Measurements from ENCODE around the gene CAPZA2.

CAPZA2 gene

GRCh38 chr7:116940689-116941370, 78.4 kb downstream of the CAPZA2 start:
- H3K27ac ChIP-seq (ENCODE audit: extremely low read depth, low read depth, low read length) = no peak overlapping the region
- POLR2A ChIA-PET = interaction anchor here (1.1 kb wide), 1 partner anchor 12 kb away, joined by 6 read pairs; the partner anchor contains the start of gene ST7
- H3K4me3 ChIP-seq (ENCODE audit: low read depth, low read length) = no peak overlapping the region
- H3K36me3 ChIP-seq (ENCODE audit: control insufficient read depth in 2 of 2, insufficient read depth in 1 of 2, low read length in 2 of 2) = no peaks in the 10 kb centered on the region
- CTCF ChIA-PET = interaction anchor here (0.6 to 1.5 kb wide), 2 partner anchors 11 to 1255 kb away, joined by 3 to 7 read pairs; no protein-coding TSS in a partner anchor
- no peaks in the 10 kb centered on the region for H3K4me1 ChIP-seq (ENCODE audit: control insufficient read depth, insufficient read depth, low read length)
- TF ChIP-seq ZNF548 (tag by site-specific recombination; IDR thresholded peaks at IDR 0.05) (no peak), MZF1 (tag by site-specific recombination; IDR thresholded peaks at IDR 0.05; ENCODE audit: borderline replicate concordance) (no peak), ZNF837 (tag by site-specific recombination; IDR thresholded peaks at IDR 0.05) (no peak), ZBTB49 (tag by site-specific recombination; IDR thresholded peaks at IDR 0.05; ENCODE audit: low read depth) (no peak), ZSCAN23 (tag by site-specific recombination; IDR thresholded peaks at IDR 0.05) (no peak), ZFHX2 (tag by site-specific recombination; conservative IDR thresholded peaks at IDR 0.05) (no peak), AEBP2 (tag by site-specific recombination; IDR thresholded peaks at IDR 0.05; ENCODE audit: borderline replicate concordance) (no peak), ZNF518A (tag by site-specific recombination; conservative IDR thresholded peaks at IDR 0.05; ENCODE audit: low read depth) (no peak), ZFP37 (tag by site-specific recombination; IDR thresholded peaks at IDR 0.05) (no peak), ZNF513 (tag by site-specific recombination; IDR thresholded peaks at IDR 0.05) (no peak), ZBTB10 (tag by site-specific recombination; IDR thresholded peaks at IDR 0.05) (no peak), ATF2 (tag by site-specific recombination; IDR thresholded peaks at IDR 0.05; ENCODE audit: low read depth) (no peak), ZNF621 (tag by site-specific recombination; IDR thresholded peaks at IDR 0.05) (no peak), YY1 (tag by site-specific recombination; IDR thresholded peaks at IDR 0.05) (no peak), ZNF692 (tag by site-specific recombination; IDR thresholded peaks at IDR 0.05) (no peak), ZNF169 (tag by site-specific recombination; IDR thresholded peaks at IDR 0.05) (no peak), ZBTB44 (tag by site-specific recombination; IDR thresholded peaks at IDR 0.05) (no peak), ZNF561 (tag by site-specific recombination; IDR thresholded peaks at IDR 0.05; ENCODE audit: borderline replicate concordance) (no peak)
- H3K9me3 ChIP-seq (ENCODE audit: control insufficient read depth, insufficient read depth, low read depth, low read length) = no peaks in the 10 kb centered on the region

Data from HEK293 (cell line).